Lower leg skin (tissue), 3 donors: Measurements from ENCODE around the gene RTCA.

Source experiments
- CTCF ChIP-seq, 3 donors: fragments of 450-650 bp; IDR thresholded peaks; one replicate each; pipeline ENCODE4 v1.5.1; 2016; ENCODE audit warnings: antibody characterized with exemption in 3 of 3, mild to moderate bottlenecking in 3 of 3, moderate library complexity in 2 of 3
- POLR2A ChIP-seq, 2 donors: fragments of 450-650 bp; IDR thresholded peaks; one replicate each; pipeline ENCODE4 v1.6.1; 2016 to 2017; ENCODE audit warnings: antibody characterized with exemption in 2 of 2, mild to moderate bottlenecking in 1 of 2, moderate library complexity in 1 of 2

GRCh38 chr1:100313382-100313781, 47.4 kb downstream of the RTCA start:
- TF ChIP-seq POLR2A (IDR thresholded peaks at IDR 0.05): no peak
- TF ChIP-seq CTCF (IDR thresholded peaks at IDR 0.05): no peak
